PC-9 (cell line): Measurements from ENCODE around the gene CRYBG1. TPM values are rescaled to one million over a fixed set of nuclear protein-coding genes. Genes with fewer than 3 reads are reported as not detected.

Experiments
- BruUV-seq: library from RNA; stranded (reverse); fragments of 400-500 nt; replicated peaks from 2 replicates; lab custom pipeline; 2021; lab: Mats Ljungman, UMichigan
- CTCF ChIA-PET: fragments of 300-600 bp; sonication (Branson Sonifier 250); formaldehyde crosslinking; loops from one replicate; lab custom pipeline; 2022; ENCODE audit warnings: antibody characterized with exemption; lab: Charles Lee
- POLR2A ChIA-PET: fragments of 300-600 bp; sonication (Branson Sonifier 250); formaldehyde crosslinking; loops from one replicate; lab custom pipeline; 2022; ENCODE audit warnings: antibody characterized with exemption; ENCODE audit not compliant: unreplicated experiment; lab: Charles Lee
- DNase-seq, 2 experiments: peaks; one replicate each; pipeline versions ENCODE4 v3.0.0 to v3.0.0-alpha.2; 2015 to 2022; ENCODE audit warnings: mixed read lengths in 1 of 2
- H2AFZ ChIP-seq: fragments of 200-600 bp; sonication (generic); 2 replicates; pipeline ENCODE4 v1.8.1; 2017; ENCODE audit warnings: antibody characterized with exemption
- H3F3A ChIP-seq: fragments of 200-600 bp; sonication (generic); 2 replicates; pipeline ENCODE4 v1.8.1; 2017; ENCODE audit warnings: antibody characterized with exemption, mild to moderate bottlenecking, low read depth; ENCODE audit not compliant: insufficient read depth
- H3K27ac ChIP-seq: fragments of 200-600 bp; sonication (generic); 2 replicates; pipeline ENCODE4 v1.6.1; 2016; ENCODE audit warnings: mixed run types
- H3K27me3 ChIP-seq: fragments of 200-600 bp; sonication (generic); 2 replicates; pipeline ENCODE4 v1.6.1; 2016; ENCODE audit warnings: low read depth, mixed run types; ENCODE audit not compliant: insufficient read depth
- H3K36me3 ChIP-seq: fragments of 200-600 bp; sonication (generic); 2 replicates; pipeline ENCODE4 v1.6.1; 2016; ENCODE audit warnings: low read depth, mixed run types
- H3K4me1 ChIP-seq: fragments of 200-600 bp; sonication (generic); replicated peaks from 2 replicates; pipeline ENCODE4 v1.6.1; 2016; ENCODE audit warnings: mixed run types; ENCODE audit not compliant: insufficient read depth
- H3K4me2 ChIP-seq: fragments of 200-600 bp; sonication (generic); 2 replicates; pipeline ENCODE4 v1.6.1; 2017; ENCODE audit warnings: mixed run types
- H3K4me3 ChIP-seq: fragments of 200-600 bp; sonication (generic); 2 replicates; pipeline ENCODE4 v1.6.1; 2016; ENCODE audit warnings: mixed run types
- H3K79me2 ChIP-seq: fragments of 200-600 bp; sonication (generic); 2 replicates; pipeline ENCODE4 v1.6.1; 2017; ENCODE audit warnings: low read depth, mixed run types
- H3K9me2 ChIP-seq: fragments of 200-600 bp; sonication (generic); 2 replicates; pipeline ENCODE4 v1.8.1; 2017; ENCODE audit warnings: mild to moderate bottlenecking; ENCODE audit not compliant: insufficient read depth
- H3K9me3 ChIP-seq: fragments of 200-600 bp; sonication (generic); 2 replicates; pipeline ENCODE4 v1.8.1; 2016; ENCODE audit warnings: low read depth; ENCODE audit not compliant: insufficient read depth
- H4K20me1 ChIP-seq: fragments of 200-600 bp; sonication (generic); 2 replicates; pipeline ENCODE4 v1.8.1; 2017; ENCODE audit not compliant: insufficient read depth
- CTCF ChIP-seq: fragments of 200-600 bp; sonication (generic); conservative IDR thresholded peaks from 2 replicates; pipeline ENCODE4 v1.6.1; 2017; ENCODE audit warnings: mixed run types, antibody characterized with exemption, mild to moderate bottlenecking, moderate library complexity
- EZH2 ChIP-seq: fragments of 200-600 bp; sonication (generic); IDR thresholded peaks from 2 replicates; pipeline ENCODE4 v1.8.0; 2017; ENCODE audit warnings: antibody characterized with exemption, low read depth
- intact Hi-C: fragments of 100-400 bp; cut with micrococcal nuclease; formaldehyde crosslinking; loops from one replicate; pipeline ENCODE4 v1.10.0; 2022; ENCODE audit not compliant: unreplicated experiment
- total RNA-seq: library from RNA; stranded (reverse); gene quantifications from 2 replicates; pipeline ENCODE4 v1.2.3, GENCODE V29; 2021

CRYBG1 gene
- total RNA-seq, 1 experiment from 2014 or later, result 49.3 TPM

- Histone ChIP-seq H3K9me2 (no peaks in the 10 kb centered on the region), H3K9me3 (no peaks in the 10 kb centered on the region), H3K4me3 (no peak overlapping the region), H3K4me2 (0 out of 2 replicates have a peak overlapping the region, but pooled peaks have one; percentile 0), H3K27ac (peak overlapping the region; percentile 21; the same call in 1 of the 2 replicates), H4K20me1 (no peaks in the 10 kb centered on the region), H3K27me3 (no peaks in the 10 kb centered on the region), H3K36me3 (no peaks in the 10 kb centered on the region), H3K4me1 (peaks cover 11% of the 10 kb centered on the region), H3K79me2 (peaks cover 7% of the 10 kb centered on the region), H3F3A (no peaks in the 10 kb centered on the region), H2AFZ (no peak overlapping the region)
- ChIA-PET POLR2A (no interaction called here), CTCF (interaction anchor here (0.7 kb wide), 1 partner anchor 60 kb away, joined by 3 read pairs; no protein-coding TSS in a partner anchor)
- DNase-seq, result peak in 1 of 2 experiments; percentile 54
- no peak for TF ChIP-seq CTCF
- no peak for TF ChIP-seq EZH2
- BruUV-seq, result no TSS peak
- intact Hi-C loops, result loop anchor here (5.0 kb wide), 1 partner anchor 614 kb away; no protein-coding TSS in a partner anchor
Measured at GRCh38 chr6:106363401-106364138, 3.1 kb downstream of the CRYBG1 start.

GRCh38 chr6:106369739-106370138 lies 9.2 kb downstream of the CRYBG1 start:
- BruUV-seq, result no TSS peak
- intact Hi-C loops, result no loop called here
- ChIA-PET CTCF (interaction anchor here (0.6 kb wide), 1 partner anchor 710 kb away, joined by 4 read pairs; no protein-coding TSS in a partner anchor), POLR2A (interaction anchor here (0.6 kb wide), 1 partner anchor 1478 kb away, joined by 3 read pairs; no protein-coding TSS in a partner anchor)
- H3K27ac ChIP-seq, result peak overlapping the region; percentile 89
- no peak for DNase-seq
- no peaks in the 10 kb centered on the region for H4K20me1 ChIP-seq
- H3F3A ChIP-seq, result peaks cover 42% of the 10 kb centered on the region
- no peaks in the 10 kb centered on the region for H3K9me3 ChIP-seq
- peaks cover 42% of the 10 kb centered on the region for H3K79me2 ChIP-seq
- no peak overlapping the region for H2AFZ ChIP-seq
- H3K4me3 ChIP-seq, result no peak overlapping the region
- no peak for TF ChIP-seq CTCF
- 0 out of 2 replicates have a peak overlapping the region, but pooled peaks have one; percentile 4 for H3K4me2 ChIP-seq
- H3K36me3 ChIP-seq, result 0 out of 2 replicates have a peak, but pooled peaks cover 5% of the 10 kb centered on the region
- H3K4me1 ChIP-seq, result peaks cover 55% of the 10 kb centered on the region
- H3K27me3 ChIP-seq, result no peaks in the 10 kb centered on the region
- no peaks in the 10 kb centered on the region for H3K9me2 ChIP-seq

GRCh38 chr6:106370639-106371038 lies 10.1 kb downstream of the CRYBG1 start:
- peaks cover 55% of the 10 kb centered on the region for H3K4me1 ChIP-seq
- intact Hi-C loops, result no loop called here
- H3K9me2 ChIP-seq, result no peaks in the 10 kb centered on the region
- 0 out of 2 replicates have a peak overlapping the region, but pooled peaks have one; percentile 10 for H3K4me3 ChIP-seq
- ChIA-PET POLR2A (interaction anchor here (0.6 to 0.7 kb wide), 2 partner anchors 183 to 240 kb away, joined by 3 to 4 read pairs; no protein-coding TSS in a partner anchor), CTCF (interaction anchor here (0.5 kb wide), 1 partner anchor 779 kb away, joined by 3 read pairs; no protein-coding TSS in a partner anchor)
- no peaks in the 10 kb centered on the region for H4K20me1 ChIP-seq
- H3K27me3 ChIP-seq, result no peaks in the 10 kb centered on the region
- H3K36me3 ChIP-seq, result 0 out of 2 replicates have a peak, but pooled peaks cover 5% of the 10 kb centered on the region
- H3K9me3 ChIP-seq, result no peaks in the 10 kb centered on the region
- BruUV-seq, result no TSS peak
- peaks cover 42% of the 10 kb centered on the region for H3K79me2 ChIP-seq
- TF ChIP-seq EZH2 (no peak), CTCF (no peak)
- peak; percentile 17 to 72 for DNase-seq
- H3K4me2 ChIP-seq, result peak overlapping the region; percentile 56
- peaks cover 42% of the 10 kb centered on the region for H3F3A ChIP-seq
- peak overlapping the region; percentile 89 for H3K27ac ChIP-seq
- H2AFZ ChIP-seq, result peak overlapping the region; percentile 66
